Measurements from ENCODE around the gene ZCCHC14.

- TF ChIP-seq CTCF (IDR thresholded peaks at IDR 0.05) (no peak), EP300 (IDR thresholded peaks at IDR 0.05) (no peak)
These were observed 83.7 kb downstream of the ZCCHC14 start for GRCh38 chr16:87409153-87409552.

Data from esophagus muscularis mucosa (tissue), 3 donors.